MM.1S (cell line): ENCODE results near the gene COPE.

Experiments
- EZH2 ChIP-seq: fragments of 300-600 bp; sonication (generic); optimal IDR thresholded peaks from 2 replicates; pipeline ENCODE3; 2017; ENCODE audit warnings: low read depth, mild to moderate bottlenecking, antibody characterized with exemption, low read length, mixed read lengths
- TF ChIP-seq, protein P1 (sequence below): fragments of 300-600 bp; sonication (generic); IDR thresholded peaks from 2 replicates; pipeline ENCODE4 v1.5.1; 2016; ENCODE audit warnings: antibody characterized with exemption, low read length, mixed read lengths

DNA sequence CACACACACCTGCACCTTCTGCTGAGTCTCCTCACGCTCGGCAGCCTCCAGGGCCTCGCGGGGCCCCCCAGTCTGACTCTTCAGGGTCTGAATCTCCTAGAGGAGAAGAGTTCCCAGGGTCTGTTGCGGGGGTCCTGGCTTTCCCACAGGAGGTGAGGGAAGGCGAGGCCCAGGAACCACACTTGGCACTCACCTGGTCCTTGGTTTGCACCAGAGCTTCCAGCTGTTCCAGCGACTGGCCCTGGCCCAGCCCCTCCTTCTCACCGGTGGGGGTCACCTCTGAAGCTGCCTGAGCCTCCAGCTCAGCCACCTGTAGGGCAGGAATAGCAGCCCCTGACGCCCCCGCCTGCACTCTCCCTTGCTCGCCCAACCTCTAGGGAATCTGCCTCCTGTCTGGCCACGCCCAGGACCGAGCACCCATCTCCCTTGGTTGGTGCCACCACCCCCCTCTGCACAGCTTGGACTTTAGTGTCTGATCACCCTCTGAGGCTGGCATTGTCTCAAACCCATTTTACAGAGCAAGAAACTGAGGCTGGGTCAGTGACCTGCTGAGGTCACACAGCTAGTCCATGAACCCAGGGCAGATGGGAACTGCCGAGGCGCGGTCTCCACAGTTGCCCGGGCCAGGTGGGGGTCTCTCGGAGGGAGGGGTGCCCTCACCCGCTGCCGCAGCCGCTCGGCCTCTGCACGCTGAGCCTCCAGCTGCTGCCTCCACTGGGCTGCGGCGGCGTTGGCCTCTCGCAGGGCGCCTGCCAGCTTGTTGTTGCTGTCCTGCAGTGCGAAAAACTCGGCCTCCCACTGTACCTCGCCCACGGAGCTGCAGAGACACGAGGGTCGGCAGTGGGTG is 12.4 kb upstream of the COPE start:
- TF ChIP-seq, protein P1, sequence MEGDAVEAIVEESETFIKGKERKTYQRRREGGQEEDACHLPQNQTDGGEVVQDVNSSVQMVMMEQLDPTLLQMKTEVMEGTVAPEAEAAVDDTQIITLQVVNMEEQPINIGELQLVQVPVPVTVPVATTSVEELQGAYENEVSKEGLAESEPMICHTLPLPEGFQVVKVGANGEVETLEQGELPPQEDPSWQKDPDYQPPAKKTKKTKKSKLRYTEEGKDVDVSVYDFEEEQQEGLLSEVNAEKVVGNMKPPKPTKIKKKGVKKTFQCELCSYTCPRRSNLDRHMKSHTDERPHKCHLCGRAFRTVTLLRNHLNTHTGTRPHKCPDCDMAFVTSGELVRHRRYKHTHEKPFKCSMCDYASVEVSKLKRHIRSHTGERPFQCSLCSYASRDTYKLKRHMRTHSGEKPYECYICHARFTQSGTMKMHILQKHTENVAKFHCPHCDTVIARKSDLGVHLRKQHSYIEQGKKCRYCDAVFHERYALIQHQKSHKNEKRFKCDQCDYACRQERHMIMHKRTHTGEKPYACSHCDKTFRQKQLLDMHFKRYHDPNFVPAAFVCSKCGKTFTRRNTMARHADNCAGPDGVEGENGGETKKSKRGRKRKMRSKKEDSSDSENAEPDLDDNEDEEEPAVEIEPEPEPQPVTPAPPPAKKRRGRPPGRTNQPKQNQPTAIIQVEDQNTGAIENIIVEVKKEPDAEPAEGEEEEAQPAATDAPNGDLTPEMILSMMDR = no peak
- TF ChIP-seq EZH2 = no peak
